ENCODE data around the gene KRT33B. TPM values are rescaled to one million over a fixed set of nuclear protein-coding genes. Genes with fewer than 3 reads are reported as not detected.

The KRT33B gene
- polyA plus RNA-seq, 4 donors, result not detected

DNA sequence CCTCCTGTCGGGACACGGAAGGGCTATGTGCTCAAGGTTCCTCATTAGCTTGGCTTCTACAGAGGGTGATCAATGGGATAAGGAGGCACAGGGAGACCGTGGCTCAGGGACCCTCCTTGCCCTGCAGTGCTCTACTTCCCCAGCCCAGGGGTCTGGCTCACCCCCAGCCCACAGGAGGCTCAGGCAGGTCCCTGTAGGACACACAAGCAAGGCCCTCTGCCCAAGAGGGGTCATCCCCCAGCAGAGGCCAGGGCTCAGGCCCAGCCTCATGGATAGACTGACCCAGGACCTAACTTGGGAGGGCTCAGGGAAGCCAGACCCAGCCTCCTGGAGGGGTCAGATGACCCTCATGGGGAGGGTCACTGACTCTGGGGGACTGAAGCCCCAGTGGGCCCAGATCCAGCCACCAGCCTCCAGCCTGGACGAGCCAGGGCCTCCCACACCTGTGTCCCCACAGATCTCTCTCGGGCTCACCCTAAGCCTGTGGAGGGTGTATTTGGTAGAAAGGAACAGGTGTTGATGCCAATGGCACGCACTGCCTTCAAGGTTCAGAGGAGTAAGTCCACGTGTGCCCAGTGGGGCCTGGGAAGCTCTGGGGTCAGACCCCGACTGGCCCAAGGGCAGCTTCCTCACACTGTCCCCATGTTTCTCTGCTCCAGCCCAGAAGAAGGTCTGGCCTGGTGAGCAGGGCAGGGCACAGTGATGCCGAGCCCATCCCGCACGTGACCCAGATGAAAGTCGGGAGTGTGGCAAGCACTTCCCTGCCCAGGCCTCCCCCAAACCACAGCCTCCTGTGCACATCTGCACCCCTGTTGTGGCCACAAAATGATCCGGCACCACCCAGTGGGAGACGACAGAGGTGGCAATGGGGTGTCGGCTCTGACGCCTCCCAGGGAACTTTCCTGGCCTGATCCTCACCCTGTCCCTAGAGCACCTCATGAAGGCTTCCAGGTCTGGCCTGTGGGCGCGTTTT, 43.2 kb downstream of the KRT33B start:
- DNase-seq (ENCODE audit: low read depth in 4 of 4, low spot score in 2 of 4), result no peak

DNA sequence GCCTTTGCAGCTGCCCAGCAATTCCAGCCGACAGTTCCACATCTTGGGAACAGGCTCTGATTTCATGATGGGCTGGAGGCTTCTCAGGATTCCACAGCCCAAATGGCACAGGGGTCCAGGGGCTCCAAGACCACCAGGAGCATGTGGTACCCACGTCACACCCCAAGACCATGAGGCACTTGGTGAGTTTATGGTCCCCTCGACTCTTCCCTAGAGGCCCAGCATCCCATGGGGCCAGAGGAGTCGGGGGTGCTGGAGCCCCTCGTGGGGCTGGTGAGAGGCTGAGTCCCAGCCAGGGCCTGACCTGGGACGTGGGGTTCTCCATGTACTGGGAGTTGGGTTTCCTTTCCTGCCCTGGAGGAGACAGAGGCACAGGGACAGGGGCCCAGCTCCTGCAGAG, 44.0 kb downstream of the KRT33B start:
- DNase-seq (ENCODE audit: low read depth in 4 of 4, low spot score in 2 of 4), result no peak

GRCh38 chr17:41325126-41325525, 44.5 kb downstream of the KRT33B start:
- no peak for DNase-seq (ENCODE audit: low read depth in 4 of 4, low spot score in 2 of 4)

GRCh38 chr17:41324180-41325075, 45.2 kb downstream of the KRT33B start:
- no peak for DNase-seq (ENCODE audit: low read depth in 4 of 4, low spot score in 2 of 4)

- DNase-seq (ENCODE audit: low read depth in 4 of 4, low spot score in 2 of 4), result no peak
These were observed 46.4 kb downstream of the KRT33B start for GRCh38 chr17:41322903-41323895.

DNA sequence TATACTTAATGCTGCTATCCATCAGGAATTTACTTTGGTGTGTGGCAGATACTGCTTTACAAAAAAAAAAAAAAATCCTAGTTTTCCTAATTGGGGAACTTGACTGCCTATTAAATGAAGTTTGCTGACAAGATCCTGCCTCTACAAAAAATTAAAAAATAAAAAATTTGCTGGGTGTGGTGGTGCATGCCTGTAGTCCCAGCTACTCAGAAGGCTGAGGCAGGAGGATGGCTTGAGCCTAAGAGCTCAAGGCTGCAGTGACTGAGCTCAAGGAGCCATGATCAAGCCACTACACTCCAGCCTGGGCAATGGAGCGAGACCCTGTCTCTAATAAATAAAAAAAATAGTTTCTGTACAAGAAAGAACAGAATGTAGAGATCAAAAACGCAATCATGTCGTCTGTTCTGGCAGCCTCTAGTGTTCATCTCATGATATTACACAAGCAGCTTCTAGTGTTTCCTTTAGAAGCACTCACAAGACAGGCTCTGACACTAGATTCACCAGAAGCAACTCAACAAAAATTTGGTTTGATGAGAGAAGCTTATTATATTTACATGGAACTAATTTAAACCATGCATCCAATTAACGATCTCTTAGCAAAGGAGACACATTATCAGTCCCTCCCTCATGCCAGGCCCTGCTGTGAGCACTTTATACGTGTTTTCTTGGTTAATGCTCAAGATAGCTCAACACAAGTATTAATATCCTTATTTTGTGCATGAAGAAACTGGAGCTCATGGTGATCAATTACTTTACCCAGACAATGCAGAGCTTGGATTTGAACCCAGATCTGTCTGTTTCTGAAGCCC, 47.3 kb downstream of the KRT33B start:
- DNase-seq (ENCODE audit: low read depth in 4 of 4, low spot score in 2 of 4), result no peak

GRCh38 chr17:41318231-41318630, 51.4 kb downstream of the KRT33B start:
- no peak for DNase-seq (ENCODE audit: low read depth in 4 of 4, low spot score in 2 of 4)

GRCh38 chr17:41315814-41316445, 53.7 kb downstream of the KRT33B start:
- DNase-seq (ENCODE audit: low read depth in 4 of 4, low spot score in 2 of 4), result no peak

DNA sequence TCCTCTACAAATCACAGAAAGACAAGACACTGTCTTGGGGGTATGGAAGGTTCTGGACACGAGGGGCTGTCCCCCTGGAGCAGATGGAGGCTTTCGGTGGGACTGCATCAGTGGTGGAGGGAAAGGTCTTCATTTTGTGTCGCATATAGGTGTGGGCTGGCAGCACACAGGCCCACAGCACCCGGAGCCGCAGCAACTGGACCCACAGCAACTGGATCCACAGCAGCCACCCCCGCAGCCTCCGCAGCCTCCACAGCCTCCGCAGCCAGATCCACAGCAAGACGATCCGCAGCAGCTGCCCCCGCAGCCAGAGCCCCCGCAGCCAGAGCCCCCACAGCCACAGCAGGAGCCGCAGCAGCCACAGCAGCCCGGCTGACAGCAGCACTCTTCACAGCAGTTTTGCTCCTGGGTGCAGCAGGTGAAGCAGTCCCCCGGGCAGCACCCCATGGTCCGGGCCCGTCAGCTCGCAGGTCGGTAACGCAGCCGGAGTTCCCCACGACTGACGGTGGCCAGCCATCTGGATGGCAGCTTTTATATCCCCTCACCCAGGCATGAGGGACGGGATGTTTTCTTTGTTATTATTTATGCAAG, 54.3 kb downstream of the KRT33B start, which contains the start of gene KRTAP17-1:
TSS of gene KRTAP17-1 (minus strand) at position 507 of the 591 bp plus-strand sequence. CDS start at position 447, 60 bp downstream.
- DNase-seq (ENCODE audit: low read depth in 4 of 4, low spot score in 2 of 4), result no peak

Other genes with a start within 250 kb of the KRT33B start
- not detected for gene KRTAP4-12, start 245.6 kb downstream of the KRT33B start, polyA plus RNA-seq (ENCODE audit: insufficient read length in 4 of 4)
- gene KRTAP4-6, start 229.3 kb downstream of the KRT33B start, polyA plus RNA-seq (ENCODE audit: insufficient read length in 4 of 4), result not detected
- gene KRTAP4-5, start 220.0 kb downstream of the KRT33B start, polyA plus RNA-seq (ENCODE audit: insufficient read length in 4 of 4), result not detected
- gene KRTAP4-4, start 209.1 kb downstream of the KRT33B start, polyA plus RNA-seq (ENCODE audit: insufficient read length in 4 of 4), result not detected
- not detected for gene KRTAP4-3, start 201.6 kb downstream of the KRT33B start, polyA plus RNA-seq (ENCODE audit: insufficient read length in 4 of 4)
- not detected for gene KRTAP4-2, start 191.6 kb downstream of the KRT33B start, polyA plus RNA-seq (ENCODE audit: insufficient read length in 4 of 4)
- not detected for gene KRTAP4-1, start 184.9 kb downstream of the KRT33B start, polyA plus RNA-seq (ENCODE audit: insufficient read length in 4 of 4)
- gene KRTAP9-1, start 179.9 kb downstream of the KRT33B start, polyA plus RNA-seq (ENCODE audit: insufficient read length in 4 of 4), result not detected
- not detected for gene KRTAP9-2, start 143.2 kb downstream of the KRT33B start, polyA plus RNA-seq (ENCODE audit: insufficient read length in 4 of 4)
- not detected for gene KRTAP9-3, start 137.4 kb downstream of the KRT33B start, polyA plus RNA-seq (ENCODE audit: insufficient read length in 4 of 4)
- gene KRTAP9-8, start 131.8 kb downstream of the KRT33B start, polyA plus RNA-seq (ENCODE audit: insufficient read length in 4 of 4), result not detected
- not detected for gene KRTAP9-4, start 120.1 kb downstream of the KRT33B start, polyA plus RNA-seq (ENCODE audit: insufficient read length in 4 of 4)
- not detected for gene KRTAP9-9, start 114.4 kb downstream of the KRT33B start, polyA plus RNA-seq (ENCODE audit: insufficient read length in 4 of 4)
- gene KRTAP9-6, start 104.4 kb downstream of the KRT33B start, polyA plus RNA-seq (ENCODE audit: insufficient read length in 4 of 4), result under 1 TPM in 3 of 4 donors, not detected in 1; 0.09 to 0.14 (median 0.10) TPM
- not detected for gene KRTAP9-7, start 94.1 kb downstream of the KRT33B start, polyA plus RNA-seq (ENCODE audit: insufficient read length in 4 of 4)
- gene KRTAP29-1, start 67.0 kb downstream of the KRT33B start, polyA plus RNA-seq (ENCODE audit: insufficient read length in 4 of 4), result not detected
- not detected for gene KRTAP16-1, start 60.5 kb downstream of the KRT33B start, polyA plus RNA-seq (ENCODE audit: insufficient read length in 4 of 4)
- gene KRTAP17-1, start 54.1 kb downstream of the KRT33B start, polyA plus RNA-seq (ENCODE audit: insufficient read length in 4 of 4), result not detected
- gene KRT33A, start 19.0 kb downstream of the KRT33B start, polyA plus RNA-seq (ENCODE audit: insufficient read length in 4 of 4), result not detected
- gene KRT34, start 12.5 kb upstream of the KRT33B start, polyA plus RNA-seq (ENCODE audit: insufficient read length in 4 of 4), result not detected
- gene KRT31, start 27.8 kb upstream of the KRT33B start, polyA plus RNA-seq (ENCODE audit: insufficient read length in 4 of 4), result not detected
- gene KRT37, start 54.8 kb upstream of the KRT33B start, polyA plus RNA-seq (ENCODE audit: insufficient read length in 4 of 4), result not detected
- not detected for gene KRT38, start 71.2 kb upstream of the KRT33B start, polyA plus RNA-seq (ENCODE audit: insufficient read length in 4 of 4)
- gene KRT32, start 97.6 kb upstream of the KRT33B start, polyA plus RNA-seq (ENCODE audit: insufficient read length in 4 of 4), result not detected
- gene KRT35, start 111.3 kb upstream of the KRT33B start, polyA plus RNA-seq (ENCODE audit: insufficient read length in 4 of 4), result under 1 TPM in 2 of 4 donors, not detected in 2; 0.10 to 0.14 TPM
- not detected for gene KRT36, start 120.1 kb upstream of the KRT33B start, polyA plus RNA-seq (ENCODE audit: insufficient read length in 4 of 4)
- gene KRT13, start 135.8 kb upstream of the KRT33B start, polyA plus RNA-seq (ENCODE audit: insufficient read length in 4 of 4), result under 1 TPM; 0.31 to 0.93 (median 0.40) TPM
- gene KRT15, start 149.1 kb upstream of the KRT33B start, polyA plus RNA-seq (ENCODE audit: insufficient read length in 4 of 4), result 1 to 10 TPM in 2 of 4 donors, under 1 TPM in 2; 0.49 to 2.6 (median 1.2) TPM
- 100 to 1,000 TPM; 165 to 257 (median 212) TPM for gene KRT19, start 158.5 kb upstream of the KRT33B start, polyA plus RNA-seq (ENCODE audit: insufficient read length in 4 of 4)
- gene KRT9, start 202.2 kb upstream of the KRT33B start, polyA plus RNA-seq (ENCODE audit: insufficient read length in 4 of 4), result not detected
- under 1 TPM in 3 of 4 donors, not detected in 1; 0.16 to 0.70 (median 0.51) TPM for gene KRT14, start 217.1 kb upstream of the KRT33B start, polyA plus RNA-seq (ENCODE audit: insufficient read length in 4 of 4)
- gene KRT16, start 243.0 kb upstream of the KRT33B start, polyA plus RNA-seq (ENCODE audit: insufficient read length in 4 of 4), result not detected

Data from left renal cortex interstitium (tissue), 4 donors.